K562 (cell line): ENCODE data around the gene ANO9. TPM values are rescaled to one million over a fixed set of nuclear protein-coding genes. Genes with fewer than 3 reads are reported as not detected.

ENCODE experiments used
- ARID1B ChIP-seq: fragments of 450-650 bp; IDR thresholded peaks from 2 replicates; pipeline ENCODE4 v1.6.1; 2016; ENCODE audit warnings: antibody characterized with exemption, mild to moderate bottlenecking, inconsistent platforms
- BACH1 ChIP-seq: fragments of 200-800 bp; sonication (Bioruptor generic); IDR thresholded peaks from 2 replicates; pipeline ENCODE4 v1.6.1; 2016; ENCODE audit warnings: missing genetic modification characterization, missing compliant biosample characterization
- C11orf30 ChIP-seq: fragments of 450-650 bp; IDR thresholded peaks from 2 replicates; pipeline ENCODE4 v1.6.1; 2016; ENCODE audit warnings: low read depth, mild to moderate bottlenecking
- DIDO1 ChIP-seq: fragments of 450-650 bp; IDR thresholded peaks from 2 replicates; pipeline ENCODE4 v1.6.1; 2016; ENCODE audit warnings: low read depth, missing biosample characterization, missing genetic modification characterization
- EGR1 ChIP-seq: fragments of 450-650 bp; conservative IDR thresholded peaks from 2 replicates; pipeline ENCODE4 v1.6.1; 2017; ENCODE audit warnings: mild to moderate bottlenecking
- MTA3 ChIP-seq: fragments of 450-650 bp; formaldehyde crosslinking; IDR thresholded peaks from 2 replicates; pipeline ENCODE4 v1.6.1; 2017; ENCODE audit warnings: mild to moderate bottlenecking, borderline replicate concordance
- PRDM10 ChIP-seq: fragments of 450-650 bp; IDR thresholded peaks from 2 replicates; pipeline ENCODE4 v1.6.1; 2018; ENCODE audit not compliant: partially characterized antibody
- RBBP5 ChIP-seq: fragments of 200-600 bp; sonication (generic); IDR thresholded peaks from 2 replicates; pipeline ENCODE4 v1.6.1; 2012; ENCODE audit warnings: borderline replicate concordance, mild to moderate bottlenecking, low read length, control low read depth, inconsistent platforms; ENCODE audit not compliant: insufficient read depth, poor library complexity, severe bottlenecking
- YBX1 ChIP-seq: fragments of 450-650 bp; IDR thresholded peaks from 2 replicates; pipeline ENCODE4 v1.7.1; 2016; ENCODE audit warnings: mild to moderate bottlenecking
- ZBTB49 ChIP-seq: sonication (generic); formaldehyde crosslinking; IDR thresholded peaks from 2 replicates; pipeline ENCODE4 v1.8.0; 2022; ENCODE audit warnings: missing genetic modification reagents, mild to moderate bottlenecking, borderline replicate concordance
- ZNF551 ChIP-seq: fragments of 250-450 bp; sonication (Bioruptor Pico); IDR thresholded peaks from 2 replicates; pipeline ENCODE4 v1.5.0; 2021; ENCODE audit warnings: mild to moderate bottlenecking, moderate library complexity
- polyA plus RNA-seq, 8 experiments: library from polyadenylated mRNA; depleted of rRNA in 4 of 8; stranded (reverse) in 5 of 8; unstranded in 3 of 8; fragments of >200 nt; fragmentation: Nextera tagmentation in 2 of 8; fragmentation: Illumina TruSeq in 1 of 8; extraction: Ambion mirVana in 2 of 8; extraction: Trizol in 1 of 8; gene quantifications; 2 replicates each; pipeline versions ENCODE4 v1.2.1 to v1.2.3, GENCODE V29; 2011 to 2014; ENCODE audit warnings: inconsistent platforms in 1 of 8, missing spikeins in 1 of 8
- total RNA-seq, 7 experiments: library from RNA; depleted of rRNA in 6 of 7; stranded (reverse); fragments of >200 nt in 6 of 7; fragmentation: Illumina TruSeq in 2 of 7; extraction: Trizol in 2 of 7; gene quantifications; 2 replicates each; pipeline versions ENCODE4 v1.2.1 to v1.2.3, GENCODE V29; 2011 to 2021; ENCODE audit warnings: low replicate concordance in 1 of 7
- TF ChIP-seq, protein P1 (sequence below): fragments of 250-450 bp; sonication (Bioruptor Pico); IDR thresholded peaks from 2 replicates; pipeline ENCODE4 v1.5.0; 2020; ENCODE audit warnings: mild to moderate bottlenecking
- TF ChIP-seq, protein P2 (sequence below): fragments of 250-450 bp; sonication (Bioruptor Pico); IDR thresholded peaks from 2 replicates; pipeline ENCODE4 v1.8.0; 2021; ENCODE audit warnings: borderline replicate concordance, mild to moderate bottlenecking, moderate library complexity; ENCODE audit not compliant: poor library complexity, severe bottlenecking
- TF ChIP-seq, protein P3 (sequence below): sonication (generic); formaldehyde crosslinking; IDR thresholded peaks from 2 replicates; pipeline ENCODE4 v1.8.0; 2023; ENCODE audit warnings: mild to moderate bottlenecking, missing genetic modification reagents

Gene ANO9
- total and polyA plus RNA-seq, 9 of the 15 experiments (the other 6 are each of a cell fraction or from before 2014, with no cell fraction given) = 0.20 to 14.5 (median 4.5) TPM

GRCh38 chr11:393219-394033 is 48.4 kb downstream of the ANO9 start (continued):
- TF ChIP-seq PRDM10 (no peak), RBBP5 (no peak), EGR1 (peak; percentile 50), BACH1 (tag) (no peak), ARID1B (peak; percentile 29), MTA3 (no peak), DIDO1 (tag) (no peak), ZNF551 (no peak), C11orf30 (no peak), YBX1 (no peak), ZBTB49 (CRISPR knock-in tag) (no peak)
- TF ChIP-seq, protein P1, sequence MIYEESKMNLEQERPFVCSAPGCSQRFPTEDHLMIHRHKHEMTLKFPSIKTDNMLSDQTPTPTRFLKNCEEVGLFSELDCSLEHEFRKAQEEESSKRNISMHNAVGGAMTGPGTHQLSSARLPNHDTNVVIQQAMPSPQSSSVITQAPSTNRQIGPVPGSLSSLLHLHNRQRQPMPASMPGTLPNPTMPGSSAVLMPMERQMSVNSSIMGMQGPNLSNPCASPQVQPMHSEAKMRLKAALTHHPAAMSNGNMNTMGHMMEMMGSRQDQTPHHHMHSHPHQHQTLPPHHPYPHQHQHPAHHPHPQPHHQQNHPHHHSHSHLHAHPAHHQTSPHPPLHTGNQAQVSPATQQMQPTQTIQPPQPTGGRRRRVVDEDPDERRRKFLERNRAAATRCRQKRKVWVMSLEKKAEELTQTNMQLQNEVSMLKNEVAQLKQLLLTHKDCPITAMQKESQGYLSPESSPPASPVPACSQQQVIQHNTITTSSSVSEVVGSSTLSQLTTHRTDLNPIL (CRISPR knock-in tag) = no peak
- TF ChIP-seq, protein P2, sequence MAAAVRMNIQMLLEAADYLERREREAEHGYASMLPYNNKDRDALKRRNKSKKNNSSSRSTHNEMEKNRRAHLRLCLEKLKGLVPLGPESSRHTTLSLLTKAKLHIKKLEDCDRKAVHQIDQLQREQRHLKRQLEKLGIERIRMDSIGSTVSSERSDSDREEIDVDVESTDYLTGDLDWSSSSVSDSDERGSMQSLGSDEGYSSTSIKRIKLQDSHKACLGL = no peak
- TF ChIP-seq, protein P3, sequence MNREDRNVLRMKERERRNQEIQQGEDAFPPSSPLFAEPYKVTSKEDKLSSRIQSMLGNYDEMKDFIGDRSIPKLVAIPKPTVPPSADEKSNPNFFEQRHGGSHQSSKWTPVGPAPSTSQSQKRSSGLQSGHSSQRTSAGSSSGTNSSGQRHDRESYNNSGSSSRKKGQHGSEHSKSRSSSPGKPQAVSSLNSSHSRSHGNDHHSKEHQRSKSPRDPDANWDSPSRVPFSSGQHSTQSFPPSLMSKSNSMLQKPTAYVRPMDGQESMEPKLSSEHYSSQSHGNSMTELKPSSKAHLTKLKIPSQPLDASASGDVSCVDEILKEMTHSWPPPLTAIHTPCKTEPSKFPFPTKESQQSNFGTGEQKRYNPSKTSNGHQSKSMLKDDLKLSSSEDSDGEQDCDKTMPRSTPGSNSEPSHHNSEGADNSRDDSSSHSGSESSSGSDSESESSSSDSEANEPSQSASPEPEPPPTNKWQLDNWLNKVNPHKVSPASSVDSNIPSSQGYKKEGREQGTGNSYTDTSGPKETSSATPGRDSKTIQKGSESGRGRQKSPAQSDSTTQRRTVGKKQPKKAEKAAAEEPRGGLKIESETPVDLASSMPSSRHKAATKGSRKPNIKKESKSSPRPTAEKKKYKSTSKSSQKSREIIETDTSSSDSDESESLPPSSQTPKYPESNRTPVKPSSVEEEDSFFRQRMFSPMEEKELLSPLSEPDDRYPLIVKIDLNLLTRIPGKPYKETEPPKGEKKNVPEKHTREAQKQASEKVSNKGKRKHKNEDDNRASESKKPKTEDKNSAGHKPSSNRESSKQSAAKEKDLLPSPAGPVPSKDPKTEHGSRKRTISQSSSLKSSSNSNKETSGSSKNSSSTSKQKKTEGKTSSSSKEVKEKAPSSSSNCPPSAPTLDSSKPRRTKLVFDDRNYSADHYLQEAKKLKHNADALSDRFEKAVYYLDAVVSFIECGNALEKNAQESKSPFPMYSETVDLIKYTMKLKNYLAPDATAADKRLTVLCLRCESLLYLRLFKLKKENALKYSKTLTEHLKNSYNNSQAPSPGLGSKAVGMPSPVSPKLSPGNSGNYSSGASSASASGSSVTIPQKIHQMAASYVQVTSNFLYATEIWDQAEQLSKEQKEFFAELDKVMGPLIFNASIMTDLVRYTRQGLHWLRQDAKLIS (CRISPR knock-in tag) = no peak
